ENCODE data around the gene GMPPB.

Gene GMPPB

GRCh38 chr3:49759226-49759625, 35.5 kb upstream of the GMPPB start:
- TF ChIP-seq CTCF (IDR thresholded peaks at IDR 0.05) = no peak

GRCh38 chr3:49757197-49757596, 33.4 kb upstream of the GMPPB start:
- TF ChIP-seq CTCF (IDR thresholded peaks at IDR 0.05) = no peak

GRCh38 chr3:49756036-49756435, 32.3 kb upstream of the GMPPB start:
- TF ChIP-seq CTCF (IDR thresholded peaks at IDR 0.05) = no peak

GRCh38 chr3:49754536-49754935, 30.8 kb upstream of the GMPPB start:
- TF ChIP-seq CTCF (IDR thresholded peaks at IDR 0.05) = no peak

- TF ChIP-seq CTCF (IDR thresholded peaks at IDR 0.05) = no peak
These were observed 27.8 kb upstream of the GMPPB start for GRCh38 chr3:49751501-49751900.

- no peak for TF ChIP-seq CTCF (IDR thresholded peaks at IDR 0.05)
These were observed 26.3 kb upstream of the GMPPB start for GRCh38 chr3:49750056-49750455.

- no peak for TF ChIP-seq CTCF (IDR thresholded peaks at IDR 0.05)
These were observed 24.2 kb upstream of the GMPPB start for GRCh38 chr3:49747792-49748480.

GRCh38 chr3:49745986-49746385, 22.2 kb upstream of the GMPPB start:
- no peak for TF ChIP-seq CTCF (IDR thresholded peaks at IDR 0.05)

All from LNCAP (cell line).